Measurements from ENCODE around the gene FLNC. TPM values are rescaled to one million over a fixed set of nuclear protein-coding genes. Genes with fewer than 3 reads are reported as not detected.

The FLNC gene
- total and polyA plus RNA-seq, 2 donors from 2014 or later: 2.8 to 12.2 TPM

DNA sequence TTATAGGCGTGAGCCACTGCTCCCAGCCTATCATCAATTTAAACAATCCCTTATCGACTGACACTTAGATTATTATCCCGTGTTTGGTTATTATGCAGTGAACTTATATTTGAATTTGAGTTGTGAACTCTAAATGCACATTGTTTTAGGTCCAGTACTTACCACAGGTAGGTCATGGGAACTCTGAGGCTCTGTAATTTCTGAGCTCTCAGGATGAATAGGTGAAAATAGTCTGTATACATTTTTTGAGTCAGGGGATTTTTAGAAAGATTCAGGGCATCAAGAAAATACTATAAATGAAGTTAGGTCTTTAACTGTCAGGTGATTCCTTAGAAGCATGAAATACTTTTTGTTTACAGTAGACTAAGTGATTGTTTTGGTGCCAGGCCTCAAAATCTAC is 29.6 kb upstream of the FLNC start:
- Histone ChIP-seq H3K4me3 (ENCODE audit: low read length in 3 of 3) (no peak overlapping the region), H3K4me1 (ENCODE audit: control insufficient read depth in 2 of 3, insufficient read depth in 2 of 3, low read depth in 1 of 3, low read length in 3 of 3) (no peaks in the 10 kb centered on the region), H3K9me3 (ENCODE audit: control insufficient read depth in 2 of 3, insufficient read depth in 1 of 3, low read length in 3 of 3) (no peaks in the 10 kb centered on the region), H3K27me3 (ENCODE audit: control insufficient read depth, insufficient read depth, low read length) (no peaks in the 10 kb centered on the region), H3K9ac (ENCODE audit: low read length in 3 of 3) (no peak overlapping the region), H3K36me3 (ENCODE audit: control insufficient read depth in 2 of 3, insufficient read depth in 3 of 3, low read length in 3 of 3) (no peaks in the 10 kb centered on the region), H3K27ac (ENCODE audit: low read depth in 2 of 2, low read length in 2 of 2) (no peak overlapping the region)
- no peak for DNase-seq
- FAIRE-seq: no peak
- intact Hi-C loops (cut with DNase I): no loop called here
- TF ChIP-seq, protein P1, sequence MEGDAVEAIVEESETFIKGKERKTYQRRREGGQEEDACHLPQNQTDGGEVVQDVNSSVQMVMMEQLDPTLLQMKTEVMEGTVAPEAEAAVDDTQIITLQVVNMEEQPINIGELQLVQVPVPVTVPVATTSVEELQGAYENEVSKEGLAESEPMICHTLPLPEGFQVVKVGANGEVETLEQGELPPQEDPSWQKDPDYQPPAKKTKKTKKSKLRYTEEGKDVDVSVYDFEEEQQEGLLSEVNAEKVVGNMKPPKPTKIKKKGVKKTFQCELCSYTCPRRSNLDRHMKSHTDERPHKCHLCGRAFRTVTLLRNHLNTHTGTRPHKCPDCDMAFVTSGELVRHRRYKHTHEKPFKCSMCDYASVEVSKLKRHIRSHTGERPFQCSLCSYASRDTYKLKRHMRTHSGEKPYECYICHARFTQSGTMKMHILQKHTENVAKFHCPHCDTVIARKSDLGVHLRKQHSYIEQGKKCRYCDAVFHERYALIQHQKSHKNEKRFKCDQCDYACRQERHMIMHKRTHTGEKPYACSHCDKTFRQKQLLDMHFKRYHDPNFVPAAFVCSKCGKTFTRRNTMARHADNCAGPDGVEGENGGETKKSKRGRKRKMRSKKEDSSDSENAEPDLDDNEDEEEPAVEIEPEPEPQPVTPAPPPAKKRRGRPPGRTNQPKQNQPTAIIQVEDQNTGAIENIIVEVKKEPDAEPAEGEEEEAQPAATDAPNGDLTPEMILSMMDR (IDR thresholded peaks at IDR 0.05; ENCODE audit: borderline replicate concordance, extremely low read depth, insufficient read depth): no peak

DNA sequence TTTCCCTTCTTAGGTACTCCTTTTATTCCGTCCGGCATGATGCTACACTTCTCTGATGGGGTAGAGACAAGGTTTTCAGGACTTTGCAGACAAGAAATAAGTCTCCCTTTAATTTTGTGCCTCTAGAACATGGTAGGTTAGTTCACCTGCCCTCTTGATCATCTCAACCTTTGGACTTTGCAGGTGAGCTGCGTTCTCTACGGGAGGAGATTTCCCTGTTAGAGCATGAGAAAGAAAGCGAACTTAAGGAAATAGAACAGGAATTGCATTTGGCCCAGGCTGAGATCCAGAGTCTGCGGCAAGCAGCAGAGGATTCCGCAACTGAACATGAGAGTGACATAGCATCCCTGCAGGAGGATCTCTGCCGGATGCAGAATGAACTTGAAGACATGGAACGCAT is 29.2 kb upstream of the FLNC start:
- no peak for DNase-seq
- intact Hi-C loops (cut with DNase I): no loop called here
- Histone ChIP-seq H3K36me3 (ENCODE audit: control insufficient read depth in 2 of 3, insufficient read depth in 3 of 3, low read length in 3 of 3) (no peaks in the 10 kb centered on the region), H3K27ac (ENCODE audit: low read depth in 2 of 2, low read length in 2 of 2) (no peak overlapping the region), H3K4me1 (ENCODE audit: control insufficient read depth in 2 of 3, insufficient read depth in 2 of 3, low read depth in 1 of 3, low read length in 3 of 3) (no peaks in the 10 kb centered on the region), H3K27me3 (ENCODE audit: control insufficient read depth, insufficient read depth, low read length) (no peaks in the 10 kb centered on the region), H3K9ac (ENCODE audit: low read length in 3 of 3) (no peak overlapping the region), H3K4me3 (ENCODE audit: low read length in 3 of 3) (no peak overlapping the region), H3K9me3 (ENCODE audit: control insufficient read depth in 2 of 3, insufficient read depth in 1 of 3, low read length in 3 of 3) (no peaks in the 10 kb centered on the region)
- no peak for FAIRE-seq
- TF ChIP-seq, protein P1 (IDR thresholded peaks at IDR 0.05; ENCODE audit: borderline replicate concordance, extremely low read depth, insufficient read depth): no peak

DNA sequence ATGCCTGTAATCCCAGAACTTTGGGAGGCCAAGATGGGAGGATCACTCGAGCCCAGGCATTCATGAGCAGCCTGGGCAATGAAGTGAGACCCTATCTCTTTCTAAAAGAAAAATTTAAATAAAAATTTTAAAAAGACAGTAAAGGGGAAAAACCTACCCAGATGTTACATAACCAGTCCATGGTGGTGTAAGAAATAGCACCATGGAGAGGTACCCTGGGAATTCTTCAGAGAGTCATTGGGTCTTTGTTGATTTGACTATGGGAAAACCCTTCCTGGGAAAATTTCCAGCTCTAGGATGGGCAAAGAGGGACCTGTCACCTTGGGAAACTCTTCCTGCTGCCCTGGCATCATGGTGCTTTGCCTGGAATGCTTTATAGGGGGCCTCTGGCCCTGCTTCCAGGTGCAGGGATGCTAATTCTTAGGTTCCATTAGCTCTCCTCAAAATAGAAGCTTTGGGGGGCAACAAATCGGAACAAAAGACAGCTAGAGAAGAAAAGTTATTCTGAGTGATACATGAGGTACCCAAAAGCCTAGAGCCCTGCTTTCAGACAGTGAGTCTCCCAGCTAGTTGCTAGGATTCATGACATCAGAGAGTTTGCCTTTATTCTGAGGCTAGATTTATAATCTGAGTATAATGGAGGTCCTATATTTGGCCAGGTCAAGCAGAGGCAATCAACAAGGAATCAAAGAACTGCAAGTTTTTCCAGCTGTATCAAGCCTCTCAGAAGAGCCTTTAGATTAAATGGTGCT is 28.4 kb upstream of the FLNC start:
- no peaks in the 10 kb centered on the region for H3K4me1 ChIP-seq (ENCODE audit: control insufficient read depth in 2 of 3, insufficient read depth in 2 of 3, low read depth in 1 of 3, low read length in 3 of 3)
- no peaks in the 10 kb centered on the region for H3K9me3 ChIP-seq (ENCODE audit: control insufficient read depth in 2 of 3, insufficient read depth in 1 of 3, low read length in 3 of 3)
- no peaks in the 10 kb centered on the region for H3K36me3 ChIP-seq (ENCODE audit: control insufficient read depth in 2 of 3, insufficient read depth in 3 of 3, low read length in 3 of 3)
- no peak overlapping the region for H3K9ac ChIP-seq (ENCODE audit: low read length in 3 of 3)
- H3K27ac ChIP-seq (ENCODE audit: low read depth in 2 of 2, low read length in 2 of 2): no peak overlapping the region
- H3K4me3 ChIP-seq (ENCODE audit: low read length in 3 of 3): no peak overlapping the region
- intact Hi-C loops (cut with DNase I): no loop called here
- FAIRE-seq (no peak), DNase-seq (no peak)
- no peaks in the 10 kb centered on the region for H3K27me3 ChIP-seq (ENCODE audit: control insufficient read depth, insufficient read depth, low read length)
- TF ChIP-seq, protein P1 (IDR thresholded peaks at IDR 0.05; ENCODE audit: borderline replicate concordance, extremely low read depth, insufficient read depth): no peak

Measured in kidney (tissue), 14 donors.